Activated CD4-positive, alpha-beta T cell treated with anti-CD3 and anti-CD28 coated beads, Interleukin-2, amount 10 ng/mL, durations not matched to agents 7 days and 5 days (primary cell): ENCODE results near the gene GTF3C5. TPM values are rescaled to one million over a fixed set of nuclear protein-coding genes. Genes with fewer than 3 reads are reported as not detected.

ENCODE experiments used
- CTCF ChIA-PET: fragments of 350-600 bp; sonication (Branson Sonifier 250); formaldehyde crosslinking; loops from one replicate; lab custom pipeline; 2021; ENCODE audit warnings: antibody characterized with exemption; lab: Charles Lee
- POLR2A ChIA-PET: fragments of 350-600 bp; sonication (Branson Sonifier 250); formaldehyde crosslinking; loops from one replicate; lab custom pipeline; 2021; ENCODE audit warnings: antibody characterized with exemption; lab: Charles Lee
- DNase-seq: peaks from one replicate; pipeline ENCODE4 v3.0.0-alpha.2; 2020
- H3K27ac Mint-ChIP-seq: one replicate; pipeline ENCODE4 v1.8.0; 2021; ENCODE audit warnings: mild to moderate bottlenecking, moderate library complexity, mixed read lengths
- H3K27me3 Mint-ChIP-seq: one replicate; pipeline ENCODE4 v1.8.0; 2021; ENCODE audit warnings: mixed read lengths
- H3K36me3 Mint-ChIP-seq: one replicate; pipeline ENCODE4 v1.8.0; 2021; ENCODE audit warnings: low read depth, mixed read lengths
- H3K4me1 Mint-ChIP-seq: one replicate; pipeline ENCODE4 v1.8.0; 2021; ENCODE audit warnings: mixed read lengths
- H3K4me3 Mint-ChIP-seq: one replicate; pipeline ENCODE4 v1.8.0; 2021; ENCODE audit warnings: mild to moderate bottlenecking, moderate library complexity, mixed read lengths
- H3K9me3 Mint-ChIP-seq: one replicate; pipeline ENCODE4 v1.8.0; 2021; ENCODE audit warnings: mixed read lengths
- total RNA-seq, 2 experiments: library from RNA; stranded (reverse); gene quantifications; one replicate each; pipeline ENCODE4 v1.2.3, GENCODE V29; 2021

GTF3C5 gene, protein sequence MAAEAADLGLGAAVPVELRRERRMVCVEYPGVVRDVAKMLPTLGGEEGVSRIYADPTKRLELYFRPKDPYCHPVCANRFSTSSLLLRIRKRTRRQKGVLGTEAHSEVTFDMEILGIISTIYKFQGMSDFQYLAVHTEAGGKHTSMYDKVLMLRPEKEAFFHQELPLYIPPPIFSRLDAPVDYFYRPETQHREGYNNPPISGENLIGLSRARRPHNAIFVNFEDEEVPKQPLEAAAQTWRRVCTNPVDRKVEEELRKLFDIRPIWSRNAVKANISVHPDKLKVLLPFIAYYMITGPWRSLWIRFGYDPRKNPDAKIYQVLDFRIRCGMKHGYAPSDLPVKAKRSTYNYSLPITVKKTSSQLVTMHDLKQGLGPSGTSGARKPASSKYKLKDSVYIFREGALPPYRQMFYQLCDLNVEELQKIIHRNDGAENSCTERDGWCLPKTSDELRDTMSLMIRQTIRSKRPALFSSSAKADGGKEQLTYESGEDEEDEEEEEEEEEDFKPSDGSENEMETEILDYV
- 10 to 100 TPM; 75.1 to 87.9 TPM for total RNA-seq

DNA sequence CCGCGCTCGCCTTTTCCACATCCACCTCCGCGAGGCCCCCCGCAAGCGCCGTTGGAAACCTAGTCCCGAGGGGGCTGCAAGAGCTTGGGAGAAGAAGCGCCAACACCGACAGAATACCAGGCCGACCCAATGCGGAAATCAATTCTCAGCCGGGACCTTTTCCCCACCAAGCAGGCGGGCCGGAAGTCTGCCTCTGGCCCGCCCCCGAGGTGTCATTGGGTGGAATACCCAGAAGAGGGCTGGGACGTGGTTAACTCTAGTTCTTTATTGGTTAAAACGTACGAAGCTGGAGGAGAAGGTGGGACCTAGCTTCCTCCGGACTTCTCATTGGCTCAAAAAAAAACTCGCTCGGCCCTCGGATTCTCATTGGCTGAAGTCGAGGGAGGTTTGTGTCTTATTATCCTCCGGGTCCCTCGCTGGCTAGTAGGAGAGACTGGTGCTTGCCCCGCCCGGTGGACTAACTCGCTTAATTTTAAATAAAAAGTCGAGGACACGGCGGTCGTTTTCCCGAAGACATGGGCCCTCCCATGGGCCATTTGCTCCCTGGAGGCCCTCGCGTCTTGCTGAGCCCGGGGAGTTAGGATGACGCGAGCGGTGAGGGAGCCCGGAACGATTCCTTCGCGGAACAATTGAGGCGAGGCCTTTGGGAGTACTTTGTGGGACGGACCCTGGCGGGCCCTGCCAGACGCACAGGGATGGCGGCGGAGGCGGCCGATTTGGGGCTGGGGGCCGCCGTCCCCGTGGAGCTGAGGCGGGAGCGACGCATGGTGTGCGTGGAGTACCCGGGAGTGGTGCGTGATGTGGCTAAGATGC, at the start of gene GTF3C5:
Gene GTF3C5, plus strand, starts transcription at position 681 of the 813 bp plus-strand sequence. Its CDS starts 15 bp downstream, at position 696.
- ChIA-PET POLR2A (interaction anchor here (1.0 kb wide), 2 partner anchors 114 to 119 kb away, joined by 4 to 6 read pairs; no protein-coding TSS in a partner anchor), CTCF (interaction anchor here (0.7 to 5.1 kb wide), 7 partner anchors 8 to 117 kb away, joined by 3 to 51 read pairs (median 4); no protein-coding TSS in a partner anchor)
- Mint-ChIP-seq H3K4me3 (peak within 1 kb of the TSS; percentile 96), H3K36me3 (peaks cover 19% of the 10 kb centered on the region), H3K4me1 (peaks cover 50% of the 10 kb centered on the region), H3K9me3 (peaks cover 3% of the 10 kb centered on the region), H3K27ac (peak within 1 kb of the TSS; percentile 97), H3K27me3 (no peaks in the 10 kb centered on the region)
- peak; percentile 96 for DNase-seq

DNA sequence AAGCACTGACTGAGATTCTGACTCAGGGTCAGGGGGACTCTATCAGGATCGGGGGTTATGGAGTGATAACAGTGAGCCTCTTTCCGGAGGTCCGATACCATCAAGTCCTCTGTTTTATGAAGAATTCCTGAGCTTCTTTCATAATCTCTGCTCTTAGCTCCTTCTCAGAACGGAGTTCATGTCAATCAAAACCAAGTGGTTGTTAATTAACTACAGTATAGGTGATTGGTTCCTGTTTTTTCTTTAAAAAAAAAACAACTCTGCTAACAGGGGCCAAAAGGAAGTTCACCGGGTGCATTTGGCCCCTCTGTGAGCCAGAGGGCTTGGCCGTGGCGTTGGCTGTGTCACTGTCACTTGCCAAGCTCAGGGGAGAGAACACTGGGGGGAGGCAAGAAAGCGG, 48.3 kb upstream of the GTF3C5 start:
- H3K4me1 Mint-ChIP-seq: peaks cover 6% of the 10 kb centered on the region

DNA sequence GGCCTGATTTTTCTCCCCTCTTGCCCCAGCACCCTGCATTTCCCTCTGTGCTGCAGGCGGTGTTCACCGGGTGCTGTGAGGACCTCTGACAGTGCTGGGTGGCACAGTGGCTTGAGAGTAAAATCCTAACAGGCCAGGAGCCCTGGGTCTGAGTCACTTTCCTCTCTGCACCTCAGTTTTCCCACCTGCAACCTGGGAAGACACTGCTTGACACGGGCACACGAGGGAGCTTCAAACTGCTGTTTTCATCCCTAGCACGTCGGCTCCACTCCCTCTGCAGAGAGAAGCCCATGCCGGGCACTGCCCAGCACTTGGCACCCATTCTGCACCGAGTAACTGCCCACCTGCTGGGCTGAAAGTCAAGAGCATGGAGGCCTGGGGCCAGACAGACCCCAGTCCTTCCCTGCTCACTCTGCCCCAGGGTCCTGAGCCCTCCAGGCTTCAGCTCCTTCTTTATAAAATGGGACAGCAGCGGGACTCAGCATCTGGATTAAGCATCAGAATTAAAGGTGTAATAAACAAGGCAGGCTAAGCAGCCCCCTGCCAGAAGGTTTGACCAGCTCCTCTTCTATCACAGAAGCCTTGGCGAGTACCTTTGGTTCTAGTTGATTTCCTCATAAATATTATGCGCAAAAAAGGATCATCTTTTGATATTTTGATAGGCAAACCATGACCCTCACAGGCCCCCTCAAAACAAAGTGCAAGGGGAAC, 47.2 kb upstream of the GTF3C5 start:
- H3K4me3 Mint-ChIP-seq: no peak overlapping the region
- DNase-seq: no peak
- H3K4me1 Mint-ChIP-seq: peaks cover 1% of the 10 kb centered on the region
- POLR2A ChIA-PET: no interaction called here
- H3K36me3 Mint-ChIP-seq: no peaks in the 10 kb centered on the region
- H3K27me3 Mint-ChIP-seq: peaks cover 46% of the 10 kb centered on the region
- H3K9me3 Mint-ChIP-seq: no peaks in the 10 kb centered on the region
- H3K27ac Mint-ChIP-seq: no peak overlapping the region
- CTCF ChIA-PET: no interaction called here

More for the DNA sequence above, 48.3 kb upstream of the GTF3C5 start:
- Mint-ChIP-seq H3K27ac (no peak overlapping the region), H3K4me3 (no peak overlapping the region), H3K9me3 (no peaks in the 10 kb centered on the region), H3K36me3 (no peaks in the 10 kb centered on the region), H3K27me3 (peaks cover 54% of the 10 kb centered on the region)
- ChIA-PET POLR2A (no interaction called here), CTCF (interaction anchor here (0.7 kb wide), 1 partner anchor 259 kb away, joined by 3 read pairs; no protein-coding TSS in a partner anchor)
- DNase-seq: no peak

DNA sequence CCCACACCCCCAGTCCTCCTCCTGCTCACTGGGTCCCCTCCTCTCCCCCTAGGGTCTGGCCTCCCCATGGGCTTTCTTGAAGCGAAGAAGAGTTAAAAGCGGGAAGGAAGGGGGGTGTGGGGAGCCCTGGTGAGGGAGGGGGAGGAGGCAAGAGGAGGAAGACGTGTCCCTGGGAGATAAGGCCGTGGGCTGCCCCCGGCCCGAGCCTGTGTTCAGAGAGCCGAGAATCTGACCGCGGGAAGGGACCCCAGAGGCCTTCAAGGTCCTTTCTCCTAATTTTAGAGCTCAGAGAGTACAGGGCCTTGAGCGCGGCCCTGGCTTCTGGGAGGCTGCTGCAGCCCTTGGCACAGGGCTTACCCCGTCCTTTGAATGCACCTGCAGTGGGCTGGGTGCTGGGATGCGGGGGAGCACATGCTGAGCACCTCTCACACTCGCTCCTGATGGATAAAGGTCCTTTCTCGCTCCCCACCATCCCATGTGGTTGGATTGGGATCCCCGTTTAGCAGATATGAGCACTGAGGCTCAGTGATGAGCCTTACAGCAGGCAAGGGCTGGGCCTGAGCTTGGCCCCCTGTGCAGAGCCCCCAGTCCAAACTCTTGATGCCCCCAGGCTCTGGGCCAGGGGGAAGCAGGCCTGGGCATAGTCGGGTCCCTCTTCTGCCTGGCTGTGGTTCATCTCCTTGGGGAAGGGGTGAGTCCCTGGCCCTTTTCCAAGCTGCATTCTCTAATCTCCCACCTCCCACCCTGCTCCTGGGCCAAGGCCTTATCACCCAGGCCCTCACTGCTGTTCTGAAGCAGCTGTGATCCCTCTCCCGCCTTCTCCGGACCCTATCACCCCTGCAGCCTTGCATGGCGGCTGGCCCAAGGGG, 46.4 kb upstream of the GTF3C5 start:
- ChIA-PET POLR2A (no interaction called here), CTCF (interaction anchor here (1.1 kb wide), 1 partner anchor 9 kb away, joined by 3 read pairs; no protein-coding TSS in a partner anchor)
- H3K4me1 Mint-ChIP-seq: no peaks in the 10 kb centered on the region
- H3K27ac Mint-ChIP-seq: no peak overlapping the region
- DNase-seq: no peak
- no peaks in the 10 kb centered on the region for H3K36me3 Mint-ChIP-seq
- H3K27me3 Mint-ChIP-seq: peaks cover 39% of the 10 kb centered on the region
- H3K9me3 Mint-ChIP-seq: no peaks in the 10 kb centered on the region
- H3K4me3 Mint-ChIP-seq: no peak overlapping the region

DNA sequence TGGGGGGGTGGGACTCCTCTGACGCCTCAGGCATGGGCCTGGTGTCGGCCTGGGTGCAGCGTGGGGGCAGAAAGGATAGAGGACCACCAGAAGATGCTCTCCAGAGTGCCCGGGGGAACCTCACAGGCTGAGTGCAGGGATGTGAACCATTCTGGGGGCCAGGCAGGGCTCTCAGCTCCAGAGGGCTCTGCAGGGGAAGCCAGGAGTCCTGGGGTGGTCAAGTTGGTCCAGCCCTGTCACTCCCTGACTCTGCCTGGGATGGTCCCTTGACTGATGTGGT, 45.8 kb upstream of the GTF3C5 start:
- H3K4me1 Mint-ChIP-seq: no peaks in the 10 kb centered on the region
- no peaks in the 10 kb centered on the region for H3K36me3 Mint-ChIP-seq
- H3K4me3 Mint-ChIP-seq: no peak overlapping the region
- H3K27me3 Mint-ChIP-seq: peaks cover 34% of the 10 kb centered on the region
- no peaks in the 10 kb centered on the region for H3K9me3 Mint-ChIP-seq
- DNase-seq: no peak
- ChIA-PET POLR2A (no interaction called here), CTCF (interaction anchor here (0.7 to 1.1 kb wide), 2 partner anchors 9 to 49 kb away, joined by 3 read pairs; no protein-coding TSS in a partner anchor)
- H3K27ac Mint-ChIP-seq: no peak overlapping the region

DNA sequence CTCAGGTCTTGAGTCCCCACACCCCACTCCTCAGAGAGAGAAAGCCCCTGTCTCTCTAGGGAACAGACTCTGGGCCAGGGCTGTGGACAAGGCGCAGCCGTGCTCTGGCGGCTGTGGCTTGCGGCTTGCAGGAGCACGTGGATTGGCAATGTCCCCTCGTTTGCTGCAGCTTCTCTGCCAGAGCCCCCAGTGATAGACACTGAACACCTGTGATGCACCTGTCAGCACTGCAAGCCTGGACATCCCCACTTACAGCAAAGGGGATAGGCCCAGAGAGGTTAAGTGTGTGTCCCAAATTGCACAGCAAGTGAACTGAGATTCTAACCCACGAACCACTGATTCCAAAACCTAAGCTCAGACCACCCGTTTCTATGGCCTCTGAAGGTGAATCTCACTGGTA, 45.3 kb upstream of the GTF3C5 start:
- no peak overlapping the region for H3K27ac Mint-ChIP-seq
- peaks cover 30% of the 10 kb centered on the region for H3K27me3 Mint-ChIP-seq
- H3K36me3 Mint-ChIP-seq: no peaks in the 10 kb centered on the region
- ChIA-PET CTCF (interaction anchor here (0.7 to 1.3 kb wide), 3 partner anchors 7 to 49 kb away, joined by 3 read pairs; partner anchors contain the start of gene GFI1B), POLR2A (no interaction called here)
- DNase-seq: no peak
- H3K9me3 Mint-ChIP-seq: peaks cover 2% of the 10 kb centered on the region
- no peak overlapping the region for H3K4me3 Mint-ChIP-seq
- no peaks in the 10 kb centered on the region for H3K4me1 Mint-ChIP-seq

DNA sequence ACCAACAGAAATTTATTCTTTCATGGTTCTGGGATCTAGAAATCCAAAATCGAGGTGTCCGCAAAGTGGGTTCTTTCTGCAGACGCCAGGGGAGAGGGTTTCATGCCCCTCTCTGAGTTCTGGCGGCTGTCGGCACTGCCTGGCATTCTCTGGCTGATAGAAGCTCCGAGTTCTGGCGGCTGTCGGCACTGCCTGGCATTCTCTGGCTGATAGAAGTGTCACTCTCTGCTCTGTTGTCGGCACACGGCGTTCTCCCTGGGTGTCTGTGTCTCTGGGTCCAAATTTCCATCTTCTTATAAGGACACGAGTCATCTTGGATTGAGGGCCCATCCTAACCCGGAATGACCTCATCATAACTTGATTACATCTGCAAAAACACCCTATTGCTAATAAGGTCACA, 44.7 kb upstream of the GTF3C5 start:
- Mint-ChIP-seq H3K4me3 (no peak overlapping the region), H3K27me3 (peaks cover 24% of the 10 kb centered on the region), H3K9me3 (peaks cover 2% of the 10 kb centered on the region), H3K27ac (no peak overlapping the region), H3K36me3 (no peaks in the 10 kb centered on the region), H3K4me1 (no peaks in the 10 kb centered on the region)
- ChIA-PET CTCF (interaction anchor here (0.9 to 1.3 kb wide), 2 partner anchors 8 to 36 kb away, joined by 3 read pairs; partner anchors contain the start of gene GFI1B), POLR2A (no interaction called here)
- DNase-seq: no peak

DNA sequence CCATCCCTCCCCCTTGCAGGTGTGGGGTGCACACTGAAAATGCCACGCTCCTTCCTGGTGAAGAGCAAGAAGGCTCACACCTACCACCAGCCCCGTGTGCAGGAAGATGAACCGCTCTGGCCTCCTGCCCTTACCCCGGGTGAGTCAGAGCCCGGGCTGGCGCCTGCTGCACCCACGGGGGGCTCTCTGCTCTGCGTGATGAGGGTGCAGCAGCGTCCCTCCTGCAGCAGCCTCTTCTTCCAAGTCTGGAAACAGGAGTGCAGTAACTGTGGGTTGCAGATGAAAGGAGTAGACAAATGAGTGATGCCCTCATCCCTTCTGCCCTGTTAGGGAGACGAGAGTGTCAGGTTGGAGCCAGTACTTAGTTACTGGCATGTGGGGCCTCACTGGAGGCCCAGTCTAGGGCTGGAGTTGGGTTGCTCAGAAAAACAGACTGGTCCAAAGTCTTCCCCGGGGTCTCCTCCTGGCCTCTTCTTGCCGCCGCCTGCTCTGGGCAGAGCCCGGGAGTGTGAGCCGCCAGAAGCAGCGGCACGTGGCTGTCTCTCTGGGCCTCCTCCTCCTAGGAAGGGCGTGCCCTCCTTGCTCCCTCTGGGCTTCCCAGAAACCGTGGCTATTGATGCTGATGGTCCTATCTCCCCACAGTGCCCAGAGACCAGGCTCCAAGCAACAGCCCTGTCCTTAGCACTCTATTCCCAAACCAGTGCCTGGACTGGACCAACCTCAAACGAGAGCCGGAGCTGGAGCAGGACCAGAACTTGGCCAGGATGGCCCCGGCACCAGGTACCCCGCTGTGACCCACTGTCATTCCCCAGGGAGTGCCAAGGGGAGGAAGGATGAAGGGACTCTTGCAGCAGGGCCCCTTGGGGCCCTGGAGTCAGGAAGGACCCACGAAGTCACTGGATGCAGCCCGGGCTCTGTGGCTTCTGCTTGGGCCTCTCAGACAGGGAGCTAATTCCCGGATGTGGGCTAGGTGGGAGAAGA, 43.9 kb upstream of the GTF3C5 start:
- H3K27me3 Mint-ChIP-seq: peaks cover 16% of the 10 kb centered on the region
- peaks cover 3% of the 10 kb centered on the region for H3K4me1 Mint-ChIP-seq
- H3K9me3 Mint-ChIP-seq: peaks cover 2% of the 10 kb centered on the region
- POLR2A ChIA-PET: no interaction called here
- no peak overlapping the region for H3K4me3 Mint-ChIP-seq
- H3K27ac Mint-ChIP-seq: no peak overlapping the region
- no peaks in the 10 kb centered on the region for H3K36me3 Mint-ChIP-seq
- DNase-seq: no peak
- CTCF ChIA-PET: interaction anchor here (1.3 kb wide), 1 partner anchor 9 kb away, joined by 3 read pairs; the partner anchor contains the start of gene GFI1B

DNA sequence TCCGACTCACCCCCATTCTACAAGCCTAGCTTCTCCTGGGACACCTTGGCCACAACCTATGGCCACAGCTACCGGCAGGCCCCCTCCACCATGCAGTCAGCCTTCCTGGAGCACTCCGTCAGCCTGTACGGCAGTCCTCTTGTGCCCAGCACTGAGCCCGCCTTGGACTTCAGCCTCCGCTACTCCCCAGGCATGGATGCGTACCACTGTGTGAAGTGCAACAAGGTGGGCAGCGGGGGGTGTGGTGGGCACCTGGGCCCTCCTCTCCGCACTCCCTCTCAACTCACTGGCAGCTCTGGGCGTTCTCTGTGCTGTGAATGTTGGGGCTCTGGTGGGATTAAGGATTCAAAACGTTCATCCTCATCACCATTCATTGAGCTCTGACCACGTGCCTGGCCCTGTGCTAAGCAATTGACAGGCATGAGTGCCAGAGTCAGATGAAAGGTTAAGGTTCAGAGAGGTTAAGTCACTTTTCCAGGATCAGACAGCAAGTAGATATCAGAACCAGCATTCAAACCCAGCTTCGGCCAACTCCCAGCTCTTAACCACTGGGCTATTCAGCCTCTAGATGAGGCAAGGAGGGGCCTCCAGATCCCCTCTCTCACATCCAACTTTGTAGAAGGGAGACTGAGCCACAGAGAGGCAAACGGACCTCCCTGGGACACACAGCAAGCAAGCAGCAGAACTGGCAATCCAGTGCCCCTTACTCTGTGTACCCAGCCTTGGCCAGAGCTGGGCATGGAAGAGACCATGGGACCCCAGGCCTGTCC, 42.4 kb upstream of the GTF3C5 start:
- POLR2A ChIA-PET: no interaction called here
- H3K4me1 Mint-ChIP-seq: peaks cover 6% of the 10 kb centered on the region

DNA sequence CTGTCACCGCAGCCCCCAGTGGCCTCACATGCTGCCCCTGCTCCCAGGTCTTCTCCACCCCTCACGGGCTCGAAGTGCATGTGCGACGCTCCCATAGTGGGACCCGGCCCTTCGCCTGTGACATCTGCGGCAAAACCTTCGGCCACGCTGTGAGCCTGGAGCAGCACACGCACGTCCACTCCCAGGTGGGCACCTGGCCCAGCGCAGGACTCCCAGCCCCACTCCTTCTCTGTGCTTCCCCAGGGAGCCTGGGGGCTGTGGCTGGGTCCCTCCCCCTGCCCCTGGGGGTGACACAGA, 41.8 kb upstream of the GTF3C5 start:
- H3K4me3 Mint-ChIP-seq: no peak overlapping the region

More for the DNA sequence above, 42.4 kb upstream of the GTF3C5 start:
- peaks cover 17% of the 10 kb centered on the region for H3K27me3 Mint-ChIP-seq
- H3K27ac Mint-ChIP-seq: no peak overlapping the region
- peaks cover 2% of the 10 kb centered on the region for H3K9me3 Mint-ChIP-seq
- no peak overlapping the region for H3K4me3 Mint-ChIP-seq
- no peak for DNase-seq
- CTCF ChIA-PET: interaction anchor here (1.1 kb wide), 1 partner anchor 34 kb away, joined by 4 read pairs; no protein-coding TSS in a partner anchor
- H3K36me3 Mint-ChIP-seq: no peaks in the 10 kb centered on the region

More for the DNA sequence above, 41.8 kb upstream of the GTF3C5 start:
- no peak for DNase-seq
- peaks cover 6% of the 10 kb centered on the region for H3K4me1 Mint-ChIP-seq
- H3K27me3 Mint-ChIP-seq: peaks cover 15% of the 10 kb centered on the region
- CTCF ChIA-PET: no interaction called here
- peaks cover 2% of the 10 kb centered on the region for H3K9me3 Mint-ChIP-seq
- POLR2A ChIA-PET: no interaction called here
- H3K27ac Mint-ChIP-seq: no peak overlapping the region
- no peaks in the 10 kb centered on the region for H3K36me3 Mint-ChIP-seq
